WTC11 (cell line): ENCODE measurements around the gene STARD10.

ENCODE experiments used
- ATF6 ChIP-seq: sonication (generic); formaldehyde crosslinking; IDR thresholded peaks from 2 replicates; pipeline ENCODE4 v1.8.1; 2023; ENCODE audit warnings: mild to moderate bottlenecking, missing genetic modification reagents
- IRF1 ChIP-seq: sonication (generic); formaldehyde crosslinking; IDR thresholded peaks from 2 replicates; pipeline ENCODE4 v1.8.0; 2023; ENCODE audit warnings: missing genetic modification reagents
- NFYB ChIP-seq: sonication (generic); formaldehyde crosslinking; conservative IDR thresholded peaks from 2 replicates; pipeline ENCODE4 v1.8.0; 2022; ENCODE audit warnings: low read depth, missing genetic modification reagents
- PREB ChIP-seq: sonication (generic); formaldehyde crosslinking; IDR thresholded peaks from 2 replicates; pipeline ENCODE4 v1.8.1; 2022; ENCODE audit warnings: mild to moderate bottlenecking, missing genetic modification reagents, moderate library complexity, borderline replicate concordance
- RELA ChIP-seq: sonication (generic); formaldehyde crosslinking; IDR thresholded peaks from 2 replicates; pipeline ENCODE4 v1.8.1; 2022; ENCODE audit warnings: missing genetic modification reagents, mild to moderate bottlenecking, borderline replicate concordance
- TCF7 ChIP-seq: sonication (generic); formaldehyde crosslinking; IDR thresholded peaks from 2 replicates; pipeline ENCODE4 v1.8.0; 2022; ENCODE audit warnings: mild to moderate bottlenecking, low read depth, missing genetic modification reagents, moderate library complexity
- ZBTB21 ChIP-seq: sonication (generic); formaldehyde crosslinking; IDR thresholded peaks from 2 replicates; pipeline ENCODE4 v1.8.1; 2023; ENCODE audit warnings: mild to moderate bottlenecking, missing genetic modification reagents, borderline replicate concordance
- ZNF512 ChIP-seq: sonication (generic); formaldehyde crosslinking; IDR thresholded peaks from 2 replicates; pipeline ENCODE4 v1.8.1; 2022; ENCODE audit warnings: missing genetic modification reagents, borderline replicate concordance
- TF ChIP-seq, protein P1 (sequence below): fragments of 200-600 bp; IDR thresholded peaks from 2 replicates; pipeline ENCODE4 v1.8.0; 2022; ENCODE audit warnings: antibody characterized with exemption
- TF ChIP-seq, protein P2 (sequence below): sonication (generic); formaldehyde crosslinking; IDR thresholded peaks from 2 replicates; pipeline ENCODE4 v1.8.1; 2022; ENCODE audit warnings: low read depth, missing genetic modification reagents, borderline replicate concordance
- TF ChIP-seq, protein P3 (sequence below): sonication (generic); formaldehyde crosslinking; conservative IDR thresholded peaks from 2 replicates; pipeline ENCODE4 v1.8.1; 2022; ENCODE audit warnings: mild to moderate bottlenecking, missing genetic modification reagents
- TF ChIP-seq, protein P4 (sequence below): sonication (generic); formaldehyde crosslinking; IDR thresholded peaks from 2 replicates; pipeline ENCODE4 v1.8.0; 2022; ENCODE audit warnings: missing genetic modification reagents
- TF ChIP-seq, protein P5 (sequence below): fragments of 250-450 bp; sonication (Bioruptor Pico); IDR thresholded peaks from 2 replicates; pipeline ENCODE4 v1.9.0; 2021; ENCODE audit warnings: moderate library complexity, mild to moderate bottlenecking, inconsistent platforms, borderline replicate concordance

DNA sequence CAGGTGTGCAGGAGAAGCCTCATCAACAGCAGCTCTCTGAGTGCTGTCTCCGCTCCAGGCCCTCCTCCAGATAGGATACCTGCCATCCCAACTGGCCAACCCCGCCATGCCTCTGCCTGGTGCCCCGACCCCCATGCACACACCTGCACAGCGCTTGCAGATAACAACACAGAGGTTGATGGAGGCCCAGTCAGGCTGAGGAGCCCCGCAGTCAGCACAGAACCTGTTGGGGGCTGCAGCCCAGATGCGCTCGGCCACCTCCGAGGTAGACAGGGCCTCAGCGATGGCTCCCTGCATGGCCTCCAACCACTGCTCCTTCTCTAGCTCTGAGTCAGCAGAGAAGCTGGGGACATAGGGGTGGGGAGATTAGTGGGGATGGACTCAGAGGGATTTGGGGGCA lies 86.8 kb downstream of the STARD10 start:
- TF ChIP-seq TCF7 (CRISPR knock-in tag) (no peak), IRF1 (CRISPR knock-in tag) (no peak), PREB (CRISPR knock-in tag) (no peak), RELA (no peak), ZNF512 (CRISPR knock-in tag) (no peak), ATF6 (CRISPR knock-in tag) (no peak), ZBTB21 (CRISPR knock-in tag) (no peak), NFYB (CRISPR knock-in tag) (no peak)
- TF ChIP-seq, protein P1, sequence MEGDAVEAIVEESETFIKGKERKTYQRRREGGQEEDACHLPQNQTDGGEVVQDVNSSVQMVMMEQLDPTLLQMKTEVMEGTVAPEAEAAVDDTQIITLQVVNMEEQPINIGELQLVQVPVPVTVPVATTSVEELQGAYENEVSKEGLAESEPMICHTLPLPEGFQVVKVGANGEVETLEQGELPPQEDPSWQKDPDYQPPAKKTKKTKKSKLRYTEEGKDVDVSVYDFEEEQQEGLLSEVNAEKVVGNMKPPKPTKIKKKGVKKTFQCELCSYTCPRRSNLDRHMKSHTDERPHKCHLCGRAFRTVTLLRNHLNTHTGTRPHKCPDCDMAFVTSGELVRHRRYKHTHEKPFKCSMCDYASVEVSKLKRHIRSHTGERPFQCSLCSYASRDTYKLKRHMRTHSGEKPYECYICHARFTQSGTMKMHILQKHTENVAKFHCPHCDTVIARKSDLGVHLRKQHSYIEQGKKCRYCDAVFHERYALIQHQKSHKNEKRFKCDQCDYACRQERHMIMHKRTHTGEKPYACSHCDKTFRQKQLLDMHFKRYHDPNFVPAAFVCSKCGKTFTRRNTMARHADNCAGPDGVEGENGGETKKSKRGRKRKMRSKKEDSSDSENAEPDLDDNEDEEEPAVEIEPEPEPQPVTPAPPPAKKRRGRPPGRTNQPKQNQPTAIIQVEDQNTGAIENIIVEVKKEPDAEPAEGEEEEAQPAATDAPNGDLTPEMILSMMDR = no peak
- TF ChIP-seq, protein P2, sequence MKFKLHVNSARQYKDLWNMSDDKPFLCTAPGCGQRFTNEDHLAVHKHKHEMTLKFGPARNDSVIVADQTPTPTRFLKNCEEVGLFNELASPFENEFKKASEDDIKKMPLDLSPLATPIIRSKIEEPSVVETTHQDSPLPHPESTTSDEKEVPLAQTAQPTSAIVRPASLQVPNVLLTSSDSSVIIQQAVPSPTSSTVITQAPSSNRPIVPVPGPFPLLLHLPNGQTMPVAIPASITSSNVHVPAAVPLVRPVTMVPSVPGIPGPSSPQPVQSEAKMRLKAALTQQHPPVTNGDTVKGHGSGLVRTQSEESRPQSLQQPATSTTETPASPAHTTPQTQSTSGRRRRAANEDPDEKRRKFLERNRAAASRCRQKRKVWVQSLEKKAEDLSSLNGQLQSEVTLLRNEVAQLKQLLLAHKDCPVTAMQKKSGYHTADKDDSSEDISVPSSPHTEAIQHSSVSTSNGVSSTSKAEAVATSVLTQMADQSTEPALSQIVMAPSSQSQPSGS (CRISPR knock-in tag) = no peak
- TF ChIP-seq, protein P3, sequence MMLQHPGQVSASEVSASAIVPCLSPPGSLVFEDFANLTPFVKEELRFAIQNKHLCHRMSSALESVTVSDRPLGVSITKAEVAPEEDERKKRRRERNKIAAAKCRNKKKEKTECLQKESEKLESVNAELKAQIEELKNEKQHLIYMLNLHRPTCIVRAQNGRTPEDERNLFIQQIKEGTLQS (CRISPR knock-in tag) = no peak
- TF ChIP-seq, protein P4, sequence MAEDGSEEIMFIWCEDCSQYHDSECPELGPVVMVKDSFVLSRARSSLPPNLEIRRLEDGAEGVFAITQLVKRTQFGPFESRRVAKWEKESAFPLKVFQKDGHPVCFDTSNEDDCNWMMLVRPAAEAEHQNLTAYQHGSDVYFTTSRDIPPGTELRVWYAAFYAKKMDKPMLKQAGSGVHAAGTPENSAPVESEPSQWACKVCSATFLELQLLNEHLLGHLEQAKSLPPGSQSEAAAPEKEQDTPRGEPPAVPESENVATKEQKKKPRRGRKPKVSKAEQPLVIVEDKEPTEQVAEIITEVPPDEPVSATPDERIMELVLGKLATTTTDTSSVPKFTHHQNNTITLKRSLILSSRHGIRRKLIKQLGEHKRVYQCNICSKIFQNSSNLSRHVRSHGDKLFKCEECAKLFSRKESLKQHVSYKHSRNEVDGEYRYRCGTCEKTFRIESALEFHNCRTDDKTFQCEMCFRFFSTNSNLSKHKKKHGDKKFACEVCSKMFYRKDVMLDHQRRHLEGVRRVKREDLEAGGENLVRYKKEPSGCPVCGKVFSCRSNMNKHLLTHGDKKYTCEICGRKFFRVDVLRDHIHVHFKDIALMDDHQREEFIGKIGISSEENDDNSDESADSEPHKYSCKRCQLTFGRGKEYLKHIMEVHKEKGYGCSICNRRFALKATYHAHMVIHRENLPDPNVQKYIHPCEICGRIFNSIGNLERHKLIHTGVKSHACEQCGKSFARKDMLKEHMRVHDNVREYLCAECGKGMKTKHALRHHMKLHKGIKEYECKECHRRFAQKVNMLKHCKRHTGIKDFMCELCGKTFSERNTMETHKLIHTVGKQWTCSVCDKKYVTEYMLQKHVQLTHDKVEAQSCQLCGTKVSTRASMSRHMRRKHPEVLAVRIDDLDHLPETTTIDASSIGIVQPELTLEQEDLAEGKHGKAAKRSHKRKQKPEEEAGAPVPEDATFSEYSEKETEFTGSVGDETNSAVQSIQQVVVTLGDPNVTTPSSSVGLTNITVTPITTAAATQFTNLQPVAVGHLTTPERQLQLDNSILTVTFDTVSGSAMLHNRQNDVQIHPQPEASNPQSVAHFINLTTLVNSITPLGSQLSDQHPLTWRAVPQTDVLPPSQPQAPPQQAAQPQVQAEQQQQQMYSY (CRISPR knock-in tag) = no peak
- TF ChIP-seq, protein P5, sequence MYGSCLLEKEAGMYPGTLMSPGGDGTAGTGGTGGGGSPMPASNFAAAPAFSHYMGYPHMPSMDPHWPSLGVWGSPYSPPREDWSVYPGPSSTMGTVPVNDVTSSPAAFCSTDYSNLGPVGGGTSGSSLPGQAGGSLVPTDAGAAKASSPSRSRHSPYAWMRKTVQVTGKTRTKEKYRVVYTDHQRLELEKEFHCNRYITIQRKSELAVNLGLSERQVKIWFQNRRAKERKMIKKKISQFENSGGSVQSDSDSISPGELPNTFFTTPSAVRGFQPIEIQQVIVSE (CRISPR knock-in tag) = no peak
